ENCODE results near the gene IVD. TPM values are rescaled to one million over a fixed set of nuclear protein-coding genes. Genes with fewer than 3 reads are reported as not detected.

IVD gene
- total and polyA plus RNA-seq, 9 of the 15 experiments (the other 6 are each of a cell fraction or from before 2014, with no cell fraction given), result 0.15 to 4.5 (median 2.4) TPM

DNA sequence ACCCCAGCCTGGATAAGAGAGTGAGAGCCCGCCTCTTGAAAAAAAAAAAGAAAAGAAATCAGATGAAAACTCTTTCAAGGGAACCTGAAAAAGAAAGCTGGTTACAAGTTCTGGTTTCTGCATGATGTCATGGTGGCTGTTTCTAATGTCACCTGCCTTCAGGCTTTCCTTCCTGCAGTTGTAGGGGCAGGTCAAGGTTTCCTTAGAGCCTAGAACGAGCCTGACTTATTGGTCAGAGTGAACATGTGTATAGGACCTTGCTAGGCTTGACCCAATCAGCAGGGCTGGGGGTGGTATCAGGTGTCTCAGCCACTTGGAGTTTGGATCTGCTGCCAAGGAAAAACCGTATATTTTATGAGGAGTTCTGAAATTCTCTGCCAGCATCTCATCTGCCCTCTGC, 3.8 kb downstream of the IVD start:
- BruUV-seq (replicated peaks), result no TSS peak
- in situ Hi-C loops (cut with MboI) (no loop called here), intact Hi-C loops (cut with micrococcal nuclease) (no loop called here)
- ChIA-PET CTCF (ENCODE audit: low intra/inter-chr PET ratio) (no interaction called here), POLR2A (no interaction called here)
- ATAC-seq (no peak), FAIRE-seq (no peak), DNase-seq (ENCODE audit: extremely low read depth in 1 of 4, low spot score in 3 of 4) (no peak)
- TF ChIP-seq, protein P1, sequence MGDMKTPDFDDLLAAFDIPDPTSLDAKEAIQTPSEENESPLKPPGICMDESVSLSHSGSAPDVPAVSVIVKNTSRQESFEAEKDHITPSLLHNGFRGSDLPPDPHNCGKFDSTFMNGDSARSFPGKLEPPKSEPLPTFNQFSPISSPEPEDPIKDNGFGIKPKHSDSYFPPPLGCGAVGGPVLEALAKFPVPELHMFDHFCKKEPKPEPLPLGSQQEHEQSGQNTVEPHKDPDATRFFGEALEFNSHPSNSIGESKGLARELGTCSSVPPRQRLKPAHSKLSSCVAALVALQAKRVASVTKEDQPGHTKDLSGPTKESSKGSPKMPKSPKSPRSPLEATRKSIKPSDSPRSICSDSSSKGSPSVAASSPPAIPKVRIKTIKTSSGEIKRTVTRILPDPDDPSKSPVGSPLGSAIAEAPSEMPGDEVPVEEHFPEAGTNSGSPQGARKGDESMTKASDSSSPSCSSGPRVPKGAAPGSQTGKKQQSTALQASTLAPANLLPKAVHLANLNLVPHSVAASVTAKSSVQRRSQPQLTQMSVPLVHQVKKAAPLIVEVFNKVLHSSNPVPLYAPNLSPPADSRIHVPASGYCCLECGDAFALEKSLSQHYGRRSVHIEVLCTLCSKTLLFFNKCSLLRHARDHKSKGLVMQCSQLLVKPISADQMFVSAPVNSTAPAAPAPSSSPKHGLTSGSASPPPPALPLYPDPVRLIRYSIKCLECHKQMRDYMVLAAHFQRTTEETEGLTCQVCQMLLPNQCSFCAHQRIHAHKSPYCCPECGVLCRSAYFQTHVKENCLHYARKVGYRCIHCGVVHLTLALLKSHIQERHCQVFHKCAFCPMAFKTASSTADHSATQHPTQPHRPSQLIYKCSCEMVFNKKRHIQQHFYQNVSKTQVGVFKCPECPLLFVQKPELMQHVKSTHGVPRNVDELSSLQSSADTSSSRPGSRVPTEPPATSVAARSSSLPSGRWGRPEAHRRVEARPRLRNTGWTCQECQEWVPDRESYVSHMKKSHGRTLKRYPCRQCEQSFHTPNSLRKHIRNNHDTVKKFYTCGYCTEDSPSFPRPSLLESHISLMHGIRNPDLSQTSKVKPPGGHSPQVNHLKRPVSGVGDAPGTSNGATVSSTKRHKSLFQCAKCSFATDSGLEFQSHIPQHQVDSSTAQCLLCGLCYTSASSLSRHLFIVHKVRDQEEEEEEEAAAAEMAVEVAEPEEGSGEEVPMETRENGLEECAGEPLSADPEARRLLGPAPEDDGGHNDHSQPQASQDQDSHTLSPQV (IDR thresholded peaks at IDR 0.05), result no peak
- TF ChIP-seq STAG1 (CRISPR knock-in tag; IDR thresholded peaks at IDR 0.05; ENCODE audit: borderline replicate concordance) (no peak), ELF2 (CRISPR knock-in tag; IDR thresholded peaks at IDR 0.05) (no peak)
- Histone ChIP-seq H3K27ac (ENCODE audit: extremely low read depth, low read depth, low read length) (no peak overlapping the region), H3K79me2 (ENCODE audit: control insufficient read depth, insufficient read depth, low read length) (no peaks in the 10 kb centered on the region), H3K36me3 (ENCODE audit: control insufficient read depth, insufficient read depth, low read length) (0 out of 3 replicates have a peak, but pooled peaks cover 3% of the 10 kb centered on the region), H2AFZ (ENCODE audit: low read depth, low read length) (no peak overlapping the region), H3K4me1 (replicated peaks in 1 of 2; ENCODE audit: control insufficient read depth in 2 of 2, insufficient read depth in 2 of 2, low read length in 2 of 2) (peaks cover 0 to 8% of the 10 kb centered on the region in 2 experiments; a peak in 1 of 5 replicates), H3K4me2 (ENCODE audit: insufficient read depth, low read length) (no peak overlapping the region), H3K9me3 (replicated peaks; ENCODE audit: control insufficient read depth, insufficient read depth, low read depth, low read length) (no peaks in the 10 kb centered on the region), H4K20me1 (replicated peaks; ENCODE audit: control insufficient read depth, insufficient read depth, low read length) (no peaks in the 10 kb centered on the region), H3K9me1 (ENCODE audit: control insufficient read depth, insufficient read depth, low read length) (no peaks in the 10 kb centered on the region), H3K9ac (ENCODE audit: insufficient read depth in 1 of 2, low read depth in 2 of 2, low read length in 2 of 2) (no peak overlapping the region), H3K27me3 (ENCODE audit: control insufficient read depth in 2 of 2, insufficient read depth in 2 of 2, low read length in 2 of 2) (no peaks in the 10 kb centered on the region), H3K4me3 (no peak overlapping the region)
- WGBS (ENCODE audit: insufficient coverage, low coverage, missing lambda C conversion rate), result 13% methylated on average over 3 of the region's 3 CpGs
